Measurements from ENCODE around the gene CNDP1.

CNDP1 gene

GRCh38 chr18:74516271-74517235 lies 17.7 kb upstream of the CNDP1 start:
- H3K36me3 ChIP-seq, result peaks cover 89% of the 10 kb centered on the region
- H3K4me3 ChIP-seq (ENCODE audit: low read depth, low read length), result no peak overlapping the region
- no peaks in the 10 kb centered on the region for H3K9me3 ChIP-seq (ENCODE audit: severe bottlenecking)
- DNase-seq, result no peak
- no peaks in the 10 kb centered on the region for H3K27me3 ChIP-seq (ENCODE audit: insufficient read depth, low read depth, severe bottlenecking)
- H3K27ac ChIP-seq, result no peak overlapping the region
- TF ChIP-seq, protein P1, sequence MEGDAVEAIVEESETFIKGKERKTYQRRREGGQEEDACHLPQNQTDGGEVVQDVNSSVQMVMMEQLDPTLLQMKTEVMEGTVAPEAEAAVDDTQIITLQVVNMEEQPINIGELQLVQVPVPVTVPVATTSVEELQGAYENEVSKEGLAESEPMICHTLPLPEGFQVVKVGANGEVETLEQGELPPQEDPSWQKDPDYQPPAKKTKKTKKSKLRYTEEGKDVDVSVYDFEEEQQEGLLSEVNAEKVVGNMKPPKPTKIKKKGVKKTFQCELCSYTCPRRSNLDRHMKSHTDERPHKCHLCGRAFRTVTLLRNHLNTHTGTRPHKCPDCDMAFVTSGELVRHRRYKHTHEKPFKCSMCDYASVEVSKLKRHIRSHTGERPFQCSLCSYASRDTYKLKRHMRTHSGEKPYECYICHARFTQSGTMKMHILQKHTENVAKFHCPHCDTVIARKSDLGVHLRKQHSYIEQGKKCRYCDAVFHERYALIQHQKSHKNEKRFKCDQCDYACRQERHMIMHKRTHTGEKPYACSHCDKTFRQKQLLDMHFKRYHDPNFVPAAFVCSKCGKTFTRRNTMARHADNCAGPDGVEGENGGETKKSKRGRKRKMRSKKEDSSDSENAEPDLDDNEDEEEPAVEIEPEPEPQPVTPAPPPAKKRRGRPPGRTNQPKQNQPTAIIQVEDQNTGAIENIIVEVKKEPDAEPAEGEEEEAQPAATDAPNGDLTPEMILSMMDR (IDR thresholded peaks at IDR 0.05; ENCODE audit: low read depth, low read length), result no peak

GRCh38 chr18:74517236-74517630 lies 17.1 kb upstream of the CNDP1 start:
- H3K9me3 ChIP-seq (ENCODE audit: severe bottlenecking), result no peaks in the 10 kb centered on the region
- H3K36me3 ChIP-seq, result peaks cover 86% of the 10 kb centered on the region
- TF ChIP-seq, protein P1 (IDR thresholded peaks at IDR 0.05; ENCODE audit: low read depth, low read length), result no peak
- no peaks in the 10 kb centered on the region for H3K27me3 ChIP-seq (ENCODE audit: insufficient read depth, low read depth, severe bottlenecking)
- H3K4me3 ChIP-seq (ENCODE audit: low read depth, low read length), result no peak overlapping the region
- no peak overlapping the region for H3K27ac ChIP-seq
- no peak for DNase-seq

DNA sequence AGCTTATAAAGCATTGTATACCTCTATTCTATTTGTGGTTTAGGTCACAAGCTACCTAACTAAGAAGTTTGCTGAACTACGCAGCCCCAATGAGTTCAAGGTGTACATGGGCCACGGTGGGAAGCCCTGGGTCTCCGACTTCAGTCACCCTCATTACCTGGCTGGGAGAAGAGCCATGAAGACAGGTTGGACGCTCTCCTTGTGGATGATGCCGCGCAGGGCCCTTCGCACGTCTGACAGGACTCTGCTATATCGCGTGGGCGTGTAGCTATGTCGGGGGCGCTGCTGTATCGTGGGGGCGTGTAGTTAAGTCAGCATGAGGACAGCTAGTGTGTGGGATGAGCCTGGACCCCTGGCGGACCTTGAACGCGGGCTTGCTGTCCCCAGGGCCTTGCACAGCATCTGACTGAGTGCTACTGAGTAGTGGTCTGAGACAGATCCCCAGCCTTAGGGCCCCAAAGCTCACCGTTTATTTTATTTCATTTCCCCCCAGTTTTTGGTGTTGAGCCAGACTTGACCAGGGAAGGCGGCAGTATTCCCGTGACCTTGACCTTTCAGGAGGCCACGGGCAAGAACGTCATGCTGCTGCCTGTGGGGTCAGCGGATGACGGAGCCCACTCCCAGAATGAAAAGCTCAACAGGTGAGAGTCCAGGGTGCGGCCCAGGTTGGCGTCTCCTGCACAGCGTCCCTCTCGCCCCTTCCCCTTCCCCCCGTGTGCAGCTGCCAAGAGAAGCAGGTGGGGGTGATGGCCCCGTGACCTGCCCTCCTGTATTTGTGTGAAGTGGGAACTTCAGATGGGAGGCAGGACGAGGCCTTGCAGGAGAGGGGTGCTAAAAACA lies 15.6 kb upstream of the CNDP1 start:
- DNase-seq, result no peak
- Histone ChIP-seq H3K27me3 (ENCODE audit: insufficient read depth, low read depth, severe bottlenecking) (no peaks in the 10 kb centered on the region), H3K27ac (no peak overlapping the region), H3K9me3 (ENCODE audit: severe bottlenecking) (no peaks in the 10 kb centered on the region), H3K4me3 (ENCODE audit: low read depth, low read length) (no peak overlapping the region), H3K36me3 (peaks cover 72% of the 10 kb centered on the region)
- TF ChIP-seq, protein P1 (IDR thresholded peaks at IDR 0.05; ENCODE audit: low read depth, low read length), result no peak

DNA sequence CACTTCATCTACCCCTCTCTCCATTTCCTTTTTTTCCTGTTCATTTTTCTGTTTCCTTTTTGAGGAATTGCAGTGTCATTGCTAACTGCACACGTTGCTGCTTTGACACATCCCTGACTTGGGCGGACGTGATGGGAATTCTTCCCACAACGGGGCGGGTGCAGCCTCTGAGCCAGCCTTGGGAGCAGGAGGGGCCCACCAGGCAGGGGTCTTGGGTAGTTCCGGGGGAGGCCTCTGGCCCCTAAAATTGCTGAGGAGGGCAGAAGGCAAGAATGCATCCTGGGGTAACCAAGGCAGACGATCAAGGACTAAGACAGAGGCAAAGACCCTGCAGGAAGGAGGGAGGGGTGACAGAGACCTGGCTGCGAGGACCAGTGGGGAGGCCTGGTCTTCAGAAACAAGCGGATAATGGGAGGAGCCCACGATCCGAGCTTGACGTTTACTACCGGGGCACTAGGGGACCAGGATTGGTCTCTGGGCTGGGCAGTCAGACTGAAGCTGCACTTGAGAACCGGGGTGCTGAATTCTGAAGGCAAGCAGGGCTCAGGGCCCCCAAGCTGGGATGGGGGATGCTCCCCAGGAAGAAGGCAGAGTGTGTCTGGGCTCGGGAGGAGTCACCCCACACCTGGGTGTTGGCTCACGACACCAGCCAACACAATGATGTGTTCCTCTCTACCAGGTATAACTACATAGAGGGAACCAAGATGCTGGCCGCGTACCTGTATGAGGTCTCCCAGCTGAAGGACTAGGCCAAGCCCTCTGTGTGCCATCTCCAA lies 14.8 kb upstream of the CNDP1 start:
- H3K27me3 ChIP-seq (ENCODE audit: insufficient read depth, low read depth, severe bottlenecking), result no peaks in the 10 kb centered on the region
- TF ChIP-seq, protein P1 (IDR thresholded peaks at IDR 0.05; ENCODE audit: low read depth, low read length), result no peak
- H3K9me3 ChIP-seq (ENCODE audit: severe bottlenecking), result no peaks in the 10 kb centered on the region
- DNase-seq, result no peak
- H3K27ac ChIP-seq, result no peak overlapping the region
- peaks cover 69% of the 10 kb centered on the region for H3K36me3 ChIP-seq
- no peak overlapping the region for H3K4me3 ChIP-seq (ENCODE audit: low read depth, low read length)

DNA sequence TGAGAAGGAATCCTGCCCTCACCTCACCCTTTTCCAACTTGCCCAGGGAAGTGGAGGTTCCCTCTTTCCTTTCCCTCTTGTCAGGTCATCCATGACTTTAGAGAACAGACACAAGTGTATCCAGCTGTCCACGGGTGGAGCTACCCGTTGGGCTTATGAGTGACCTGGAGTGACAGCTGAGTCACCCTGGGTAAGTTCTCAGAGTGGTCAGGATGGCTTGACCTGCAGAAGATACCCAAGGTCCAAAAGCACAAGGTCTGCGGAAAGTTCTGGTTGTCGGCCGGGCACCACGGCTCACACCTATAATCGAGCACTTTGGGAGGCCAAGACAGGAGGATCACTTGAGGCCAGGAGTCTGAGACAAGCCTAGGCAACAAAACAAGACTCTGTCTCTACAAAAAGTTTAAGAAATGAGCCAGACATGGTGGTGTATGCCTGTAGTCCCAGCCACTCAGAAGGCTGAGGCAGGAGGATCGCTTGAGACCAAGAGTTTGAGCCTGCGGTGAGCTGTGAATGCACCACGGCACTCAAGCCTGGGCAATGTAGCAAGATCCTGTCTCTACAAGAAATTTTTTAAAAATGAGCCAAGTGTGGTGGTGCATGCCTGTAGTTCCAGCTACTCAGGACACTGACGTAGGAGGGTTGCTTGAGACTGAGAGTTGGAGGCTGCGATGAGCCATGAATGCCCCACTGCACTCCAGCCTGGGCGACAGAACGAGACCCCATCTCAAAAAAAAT lies 14.0 kb upstream of the CNDP1 start:
- Histone ChIP-seq H3K27me3 (ENCODE audit: insufficient read depth, low read depth, severe bottlenecking) (no peaks in the 10 kb centered on the region), H3K36me3 (peaks cover 62% of the 10 kb centered on the region), H3K27ac (no peak overlapping the region), H3K4me3 (ENCODE audit: low read depth, low read length) (no peak overlapping the region), H3K9me3 (ENCODE audit: severe bottlenecking) (no peaks in the 10 kb centered on the region)
- TF ChIP-seq, protein P1 (IDR thresholded peaks at IDR 0.05; ENCODE audit: low read depth, low read length), result no peak
- DNase-seq, result no peak

All from WERI-Rb-1 (cell line).